ENCODE results near the gene GREB1L.

Gene GREB1L

DNA sequence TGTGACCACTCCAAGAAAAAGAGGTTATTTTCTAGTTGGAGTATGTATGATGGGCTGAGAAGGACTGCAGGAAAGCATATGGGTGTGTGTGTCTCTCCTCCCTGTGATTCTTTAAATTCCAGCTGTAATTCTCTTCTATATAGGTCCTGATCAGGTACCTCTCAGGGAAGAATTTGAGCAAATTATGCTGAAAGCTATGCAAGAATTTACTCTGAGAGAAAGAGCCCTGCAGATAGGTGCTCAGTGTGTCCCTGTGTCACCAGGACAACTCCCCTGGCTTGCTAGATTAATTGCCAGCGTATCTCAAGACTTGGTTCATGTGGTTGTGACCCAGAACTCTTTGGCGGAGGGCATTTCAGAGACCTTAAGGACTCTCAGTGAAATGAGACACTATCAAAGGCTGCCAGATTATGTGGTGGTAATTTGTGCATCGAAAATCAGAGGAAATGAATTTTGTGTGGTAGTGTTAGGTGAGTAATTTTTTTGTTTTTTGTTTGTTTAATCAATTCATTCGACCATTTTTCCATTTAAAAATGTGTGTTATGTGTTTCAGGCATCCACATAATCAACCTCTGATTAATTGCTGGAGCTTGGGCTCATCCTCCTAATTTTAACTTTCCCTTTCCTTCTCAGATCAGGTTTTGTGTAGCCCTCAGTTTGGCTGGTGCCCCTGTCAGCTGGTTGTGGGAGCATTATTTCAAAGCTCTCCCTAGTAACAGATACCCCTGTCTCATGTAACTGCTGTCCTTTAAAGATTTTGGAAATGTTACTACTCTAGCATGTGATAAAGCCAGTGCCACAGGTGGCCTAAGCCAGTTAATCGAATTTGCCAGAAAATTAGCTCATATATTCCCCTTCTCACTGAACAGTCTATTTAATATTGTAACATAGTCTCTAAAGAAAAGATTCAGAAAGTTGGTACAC is 207.6 kb downstream of the GREB1L start:
- DNase-seq (ENCODE audit: low read depth, low spot score), result no peak

GRCh38 chr18:21450503-21450902 is 208.5 kb downstream of the GREB1L start:
- no peak for DNase-seq (ENCODE audit: low read depth, low spot score)

- DNase-seq (ENCODE audit: low read depth, low spot score), result no peak
These were observed 208.9 kb downstream of the GREB1L start for GRCh38 chr18:21450913-21451312.

DNA sequence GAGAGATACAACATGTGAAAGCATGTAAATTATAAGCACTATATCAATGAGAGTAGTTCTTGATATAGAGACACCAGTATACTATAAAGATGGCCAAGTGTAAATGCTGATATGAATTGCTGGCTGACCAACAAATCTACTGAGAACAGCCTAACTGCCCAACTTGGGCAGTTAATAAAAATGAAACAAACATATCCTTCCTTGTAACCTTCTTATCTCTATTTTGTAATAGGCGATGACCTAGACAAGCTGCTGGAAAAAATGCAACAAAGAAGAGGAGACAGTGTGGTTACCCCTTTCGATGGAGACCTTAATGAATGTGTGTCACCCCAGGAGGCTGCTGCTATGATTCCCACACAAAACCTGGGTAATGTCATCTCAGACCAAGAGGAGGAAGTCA is 209.8 kb downstream of the GREB1L start:
- DNase-seq (ENCODE audit: low read depth, low spot score), result no peak

DNA sequence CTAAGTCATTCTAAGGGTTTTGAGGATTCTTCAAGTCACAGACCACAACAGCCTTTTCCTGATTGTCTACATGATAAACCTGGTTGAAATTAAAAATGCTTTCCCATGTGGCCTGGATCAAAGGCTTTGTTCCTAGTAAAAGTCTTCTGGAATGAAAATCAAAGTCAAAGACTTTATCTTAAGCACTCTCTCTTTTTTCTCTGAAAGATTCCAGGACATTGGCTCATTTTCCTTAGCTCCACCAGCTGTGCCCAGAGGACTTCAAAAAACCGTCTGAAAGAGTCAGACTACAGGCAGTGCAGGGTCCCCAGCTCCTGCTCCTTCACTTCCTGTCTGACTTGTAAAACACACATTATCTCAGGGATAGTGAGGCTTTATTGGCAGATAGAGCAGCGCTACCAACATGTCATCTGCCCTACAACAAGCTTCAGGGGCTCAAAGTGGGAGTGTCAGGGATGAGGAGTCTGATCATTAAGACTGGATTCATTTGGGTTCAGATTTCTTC is 210.3 kb downstream of the GREB1L start:
- DNase-seq (ENCODE audit: low read depth, low spot score), result no peak

DNA sequence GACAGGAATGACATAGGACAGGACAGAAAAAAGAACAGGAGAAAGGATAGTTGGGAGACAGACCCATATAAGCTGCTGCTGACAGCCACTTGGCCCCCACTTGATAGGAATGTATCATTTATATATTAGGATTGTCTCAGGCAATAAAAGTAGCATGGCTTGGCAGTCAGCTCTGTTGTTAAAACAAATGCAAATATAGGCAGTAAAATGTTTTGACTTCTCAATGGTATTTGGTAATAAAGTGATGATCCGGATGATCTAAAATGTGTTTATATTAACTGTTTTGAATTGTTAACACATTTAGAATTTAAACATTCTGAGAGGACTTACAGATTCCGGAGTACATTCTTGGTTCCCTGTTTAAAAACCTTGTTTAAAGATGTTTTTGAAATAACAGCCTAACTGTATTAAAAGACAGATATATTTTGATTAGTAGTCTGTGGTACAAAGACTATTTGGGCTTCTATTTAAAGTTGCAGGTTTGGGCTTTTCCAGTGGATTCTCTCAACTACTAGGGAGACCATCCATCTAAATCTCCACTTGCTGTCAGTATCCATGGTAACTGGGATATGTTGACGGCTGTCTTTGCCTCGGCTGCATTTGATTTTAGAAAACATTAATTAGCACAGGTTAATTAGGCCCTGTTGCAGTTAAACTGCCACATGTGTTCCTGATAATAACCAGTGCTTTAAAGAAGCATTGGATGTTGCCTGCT is 210.9 kb downstream of the GREB1L start:
- no peak for DNase-seq (ENCODE audit: low read depth, low spot score)

- no peak for DNase-seq (ENCODE audit: low read depth, low spot score)
These were observed 211.5 kb downstream of the GREB1L start for GRCh38 chr18:21453511-21453901.

GRCh38 chr18:21454725-21455124 is 212.7 kb downstream of the GREB1L start:
- no peak for DNase-seq (ENCODE audit: low read depth, low spot score)

GRCh38 chr18:21456428-21457178 is 214.6 kb downstream of the GREB1L start:
- no peak for DNase-seq (ENCODE audit: low read depth, low spot score)

- no peak for DNase-seq (ENCODE audit: low read depth, low spot score)
These were observed 215.1 kb downstream of the GREB1L start for GRCh38 chr18:21457179-21457535.

- DNase-seq (ENCODE audit: low read depth, low spot score), result no peak
These were observed 216.3 kb downstream of the GREB1L start for GRCh38 chr18:21458310-21458709.

DNA sequence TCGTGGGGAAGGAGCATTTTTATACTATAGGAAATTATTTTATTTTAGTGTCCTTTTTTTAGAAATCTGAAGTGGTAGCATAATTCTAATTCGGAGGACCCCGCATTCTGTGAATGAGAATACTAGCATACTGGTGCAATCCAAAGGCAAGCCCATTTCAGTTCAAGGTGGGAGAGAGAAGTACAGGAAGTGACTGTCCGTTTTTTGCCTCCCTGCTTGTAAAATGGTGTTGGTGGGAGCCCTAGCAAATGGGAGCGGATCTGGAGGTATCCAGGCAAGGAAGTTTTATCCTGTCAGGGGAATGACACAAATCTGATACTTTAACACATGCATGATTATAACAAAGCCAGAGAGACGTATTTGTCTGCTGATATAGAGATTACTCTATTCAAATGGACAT is 216.8 kb downstream of the GREB1L start:
- DNase-seq (ENCODE audit: low read depth, low spot score), result no peak

DNA sequence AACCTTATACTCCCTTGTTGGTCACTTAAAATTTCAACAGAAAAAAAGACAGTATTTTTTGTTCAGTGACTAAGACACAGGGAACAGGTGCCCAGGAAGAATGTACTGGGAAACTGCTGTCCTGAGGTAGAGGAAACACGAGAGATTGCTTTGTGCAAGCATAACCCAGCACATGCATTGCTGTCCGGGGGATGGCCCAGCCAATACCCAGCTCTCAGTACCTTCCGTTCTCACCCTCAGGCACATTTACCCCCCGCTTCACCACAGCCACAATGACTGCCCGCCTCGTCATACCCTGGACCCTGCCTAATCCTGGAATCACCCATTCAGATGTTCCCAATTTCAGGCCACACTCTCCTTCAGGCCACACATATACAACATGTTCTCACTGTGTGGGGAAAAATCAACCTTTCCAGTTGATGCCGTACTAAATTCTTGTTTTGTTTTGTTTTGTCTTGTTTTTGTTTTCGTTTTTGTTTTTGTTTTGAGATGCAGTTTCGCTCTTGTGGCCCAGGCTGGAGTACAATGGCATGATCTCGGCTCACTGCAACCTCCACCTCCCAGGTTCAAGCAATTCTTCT is 217.8 kb downstream of the GREB1L start:
- no peak for DNase-seq (ENCODE audit: low read depth, low spot score)

DNA sequence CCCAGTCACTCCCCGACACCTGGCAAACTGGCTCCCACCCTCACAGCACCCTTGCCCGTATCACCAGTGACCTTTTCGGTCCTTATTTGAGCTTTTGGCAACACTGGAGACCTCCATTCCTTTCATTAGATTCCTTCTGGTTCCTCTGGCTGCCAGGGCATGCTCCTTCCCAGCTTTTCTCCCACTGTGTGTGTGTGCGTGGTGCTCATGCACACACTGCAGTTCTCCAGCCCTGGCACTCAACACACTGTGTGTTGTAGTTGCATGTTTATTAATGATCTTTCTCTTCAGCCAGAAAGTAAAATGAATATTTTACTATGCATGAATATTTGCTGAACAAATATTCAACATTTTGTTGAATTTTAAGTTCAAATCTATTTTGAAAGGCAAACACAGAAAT is 219.4 kb downstream of the GREB1L start:
- no peak for DNase-seq (ENCODE audit: low read depth, low spot score)

GRCh38 chr18:21463718-21464117 is 221.7 kb downstream of the GREB1L start:
- DNase-seq (ENCODE audit: low read depth, low spot score), result no peak

- no peak for DNase-seq (ENCODE audit: low read depth, low spot score)
These were observed 226.6 kb downstream of the GREB1L start for GRCh38 chr18:21468514-21469164.

- no peak for DNase-seq (ENCODE audit: low read depth, low spot score)
These were observed 230.7 kb downstream of the GREB1L start for GRCh38 chr18:21472741-21473140.

- no peak for DNase-seq (ENCODE audit: low read depth, low spot score)
These were observed 232.6 kb downstream of the GREB1L start for GRCh38 chr18:21474621-21475020.

GRCh38 chr18:21479721-21480120 is 237.7 kb downstream of the GREB1L start:
- no peak for DNase-seq (ENCODE audit: low read depth, low spot score)

GRCh38 chr18:21481739-21482138 is 239.7 kb downstream of the GREB1L start:
- DNase-seq (ENCODE audit: low read depth, low spot score), result no peak

GRCh38 chr18:21483051-21483450 is 241.0 kb downstream of the GREB1L start:
- DNase-seq (ENCODE audit: low read depth, low spot score), result no peak

Data from activated CD4-positive, CD25-positive, alpha-beta regulatory T cell treated with anti-CD3 and anti-CD28 coated beads, Interleukin-2, amount 50 U/mL, for 16 hours (primary cell).